Measurements from ENCODE around the gene CEP170B. TPM values are rescaled to one million over a fixed set of nuclear protein-coding genes. Genes with fewer than 3 reads are reported as not detected.

The CEP170B gene
- total and polyA plus RNA-seq, 2 of the 13 experiments (the other 11 are each of a cell fraction or from before 2014, with no cell fraction given), result 4.3 to 8.8 TPM

GRCh38 chr14:104864267-104865080 is 594 bp upstream of the CEP170B start (continued):
- TF ChIP-seq TRAFD1 (CRISPR knock-in tag; IDR thresholded peaks at IDR 0.05; ENCODE audit: borderline replicate concordance), result no peak
- no peak for TF ChIP-seq TBX3 (IDR thresholded peaks at IDR 0.05; ENCODE audit: borderline replicate concordance)
- TF ChIP-seq SATB2 (CRISPR knock-in tag; IDR thresholded peaks at IDR 0.05), result no peak
- peak; percentile 16; the same call in 1 of the 2 replicates for TF ChIP-seq ZBTB10 (CRISPR knock-in tag; IDR thresholded peaks at IDR 0.05; ENCODE audit: borderline replicate concordance)
- TF ChIP-seq ZNF543 (CRISPR knock-in tag; IDR thresholded peaks at IDR 0.05), result peak; percentile 55; the same call in 1 of the 2 replicates
- TF ChIP-seq ZNF546 (CRISPR knock-in tag; conservative IDR thresholded peaks at IDR 0.05), result no peak
- no peak for TF ChIP-seq ZNF558 (CRISPR knock-in tag; IDR thresholded peaks at IDR 0.05; ENCODE audit: borderline replicate concordance)
- TF ChIP-seq TCF12 (IDR thresholded peaks at IDR 0.05), result no peak
- TF ChIP-seq TCF12 (CRISPR knock-in tag; IDR thresholded peaks at IDR 0.05), result no peak; the same call in 1 of the 2 replicates
- TF ChIP-seq EED (CRISPR knock-in tag; IDR thresholded peaks at IDR 0.05), result no peak
- TF ChIP-seq MBNL3 (CRISPR knock-in tag; conservative IDR thresholded peaks at IDR 0.05), result no peak
- no peak for TF ChIP-seq RFXAP (CRISPR knock-in tag; IDR thresholded peaks at IDR 0.05; ENCODE audit: borderline replicate concordance)
- TF ChIP-seq PHF20 (CRISPR knock-in tag; IDR thresholded peaks at IDR 0.05), result no peak
- TF ChIP-seq TCF7L2 (IDR thresholded peaks at IDR 0.05; ENCODE audit: low read depth, low read length), result no peak
- no peak for TF ChIP-seq PAX8 (CRISPR knock-in tag; IDR thresholded peaks at IDR 0.05; ENCODE audit: borderline replicate concordance)
- 0 out of 2 replicates have a peak, but pooled peaks have one; percentile 61 for TF ChIP-seq ZNF891 (CRISPR knock-in tag; IDR thresholded peaks at IDR 0.05)
- peak; percentile 64; the same call in 1 of the 2 replicates for TF ChIP-seq ZNF800 (CRISPR knock-in tag; IDR thresholded peaks at IDR 0.05)
- no peak for TF ChIP-seq ZNF367 (CRISPR knock-in tag; IDR thresholded peaks at IDR 0.05; ENCODE audit: borderline replicate concordance)
- no peak for TF ChIP-seq PBX3 (CRISPR knock-in tag; IDR thresholded peaks at IDR 0.05; ENCODE audit: borderline replicate concordance)
- TF ChIP-seq POGZ (CRISPR knock-in tag; IDR thresholded peaks at IDR 0.05), result no peak
- TF ChIP-seq TOE1 (CRISPR knock-in tag; IDR thresholded peaks at IDR 0.05), result no peak
- peak; percentile 59; the same call in 1 of the 2 replicates for TF ChIP-seq ZNF746 (CRISPR knock-in tag; IDR thresholded peaks at IDR 0.05)
- TF ChIP-seq ARHGAP35 (CRISPR knock-in tag; IDR thresholded peaks at IDR 0.05; ENCODE audit: borderline replicate concordance), result no peak
